SK-N-SH (cell line): ENCODE data around the gene ECEL1. TPM values are rescaled to one million over a fixed set of nuclear protein-coding genes. Genes with fewer than 3 reads are reported as not detected.

Experiments used
- CTCF ChIA-PET: fragments of 300-600, 350-600 bp; formaldehyde crosslinking; extraction: SDS; loops from one replicate; lab custom pipeline; 2021; lab: Yijun Ruan, JAX
- POLR2A ChIA-PET: fragments of 350-600 bp; sonication (Branson Sonifier 250); formaldehyde crosslinking; extraction: SDS; loops from one replicate; lab custom pipeline; 2020; ENCODE audit warnings: antibody characterized with exemption, inconsistent platforms; lab: Yijun Ruan, JAX
- DNase-seq: peaks from one replicate; pipeline ENCODE4 v3.0.0; 2012
- H2AFZ ChIP-seq: fragments of 200-600 bp; sonication (generic); 2 replicates; pipeline ENCODE4 v1.8.1; 2016; ENCODE audit warnings: antibody characterized with exemption, mild to moderate bottlenecking, low read depth
- H3F3A ChIP-seq: fragments of 200-600 bp; sonication (generic); replicated peaks from 2 replicates; pipeline ENCODE3; 2016; ENCODE audit warnings: antibody characterized with exemption, mild to moderate bottlenecking; ENCODE audit not compliant: insufficient read depth
- H3K27ac ChIP-seq, 2 experiments: fragments of 200-500 bp in 1 of 2; fragments of 200-600 bp in 1 of 2; sonication (Bioruptor generic) in 1 of 2; sonication (generic), shearing (Covaris generic) in 1 of 2; 2 replicates each; pipeline versions ENCODE4 v1.5.1 to v1.6.1; 2014 to 2016; ENCODE audit warnings: low read depth in 2 of 2, inconsistent platforms in 1 of 2, low read length in 1 of 2, mild to moderate bottlenecking in 1 of 2, mixed read lengths in 1 of 2
- H3K27me3 ChIP-seq: fragments of 200-600 bp; sonication (generic), shearing (Covaris generic); 2 replicates; pipeline ENCODE4 v1.6.1; 2016; ENCODE audit warnings: mixed run types; ENCODE audit not compliant: insufficient read depth
- H3K36me3 ChIP-seq, 2 experiments: fragments of 200-500 bp in 1 of 2; fragments of 200-600 bp in 1 of 2; sonication (Bioruptor generic) in 1 of 2; sonication (generic) in 1 of 2; replicated peaks in 1 of 2; 2 replicates each; pipeline versions ENCODE3 to v1.5.1; 2014 to 2016; ENCODE audit warnings: low read length in 1 of 2, mild to moderate bottlenecking in 1 of 2; ENCODE audit not compliant: insufficient read depth in 2 of 2, control insufficient read depth in 1 of 2
- H3K4me1 ChIP-seq, 2 experiments: fragments of 200-500 bp in 1 of 2; fragments of 200-600 bp in 1 of 2; sonication (Bioruptor generic) in 1 of 2; sonication (generic), shearing (Covaris generic) in 1 of 2; 2 replicates each; pipeline versions ENCODE4 v1.5.1 to v1.6.1; 2014 to 2016; ENCODE audit warnings: low read depth in 1 of 2, low read length in 1 of 2, mixed run types in 1 of 2; ENCODE audit not compliant: insufficient read depth in 2 of 2, control insufficient read depth in 1 of 2
- H3K4me2 ChIP-seq: fragments of 200-600 bp; sonication (generic), shearing (Covaris generic); 2 replicates; pipeline ENCODE4 v1.6.1; 2017; ENCODE audit warnings: mixed run types
- H3K4me3 ChIP-seq, 2 experiments: fragments of 200-500 bp in 1 of 2; fragments of 200-600 bp in 1 of 2; sonication (Bioruptor generic) in 1 of 2; sonication (generic), shearing (Covaris generic) in 1 of 2; 2 replicates each; pipeline versions ENCODE4 v1.5.1 to v1.8.1; 2014 to 2016; ENCODE audit warnings: low read depth in 2 of 2, inconsistent platforms in 1 of 2, low read length in 1 of 2, mild to moderate bottlenecking in 1 of 2, mixed read lengths in 1 of 2, moderate library complexity in 1 of 2
- H3K79me2 ChIP-seq: fragments of 200-600 bp; sonication (generic); 2 replicates; pipeline ENCODE4 v1.8.1; 2017; ENCODE audit warnings: mild to moderate bottlenecking; ENCODE audit not compliant: insufficient read depth
- H3K9ac ChIP-seq: fragments of 200-600 bp; sonication (generic); 2 replicates; pipeline ENCODE4 v1.6.1; 2017; ENCODE audit warnings: mixed run types
- H3K9me2 ChIP-seq: fragments of 200-600 bp; sonication (generic); 2 replicates; pipeline ENCODE4 v1.6.1; 2017; ENCODE audit warnings: mixed run types
- H3K9me3 ChIP-seq: fragments of 200-600 bp; sonication (generic); 2 replicates; pipeline ENCODE4 v1.6.1; 2017; ENCODE audit warnings: mixed run types, mild to moderate bottlenecking, moderate library complexity
- H4K20me1 ChIP-seq: fragments of 200-600 bp; sonication (generic); 2 replicates; pipeline ENCODE4 v1.6.1; 2017; ENCODE audit warnings: mild to moderate bottlenecking, mixed run types; ENCODE audit not compliant: insufficient read depth
- CHD2 ChIP-seq: fragments of 150-350 bp; IDR thresholded peaks from 2 replicates; pipeline ENCODE4 v1.6.1; 2018; ENCODE audit warnings: low read length; ENCODE audit not compliant: partially characterized antibody
- EZH2phosphoT487 ChIP-seq: fragments of 200-600 bp; sonication (generic); IDR thresholded peaks from 2 replicates; pipeline ENCODE4 v1.6.1; 2017; ENCODE audit warnings: low read depth, mixed run types, mild to moderate bottlenecking, antibody characterized with exemption, moderate library complexity, borderline replicate concordance
- GATA2 ChIP-seq: sonication (generic); formaldehyde crosslinking; IDR thresholded peaks from 2 replicates; pipeline ENCODE4 v1.5.0; 2020; ENCODE audit warnings: mild to moderate bottlenecking, missing genetic modification reagents
- POLR2AphosphoS5 ChIP-seq: IDR thresholded peaks from 2 replicates; pipeline ENCODE4 v1.6.1; 2012; ENCODE audit warnings: low read depth, low read length
- RFX5 ChIP-seq: IDR thresholded peaks from 2 replicates; pipeline ENCODE4 v1.6.1; 2012; ENCODE audit warnings: mild to moderate bottlenecking, improper control_type of control experiment, low read length
- YY1 ChIP-seq: IDR thresholded peaks from 2 replicates; pipeline ENCODE4 v1.4.0; 2012; ENCODE audit warnings: low read depth, mild to moderate bottlenecking
- WGBS: methylation state at CpG from one replicate; pipeline ENCODE4 v1.1.6; 2017; ENCODE audit warnings: low lambda C conversion rate; 5-methylcytosine and 5-hydroxymethylcytosine counted together
- polyA plus RNA-seq, 3 experiments: library from polyadenylated mRNA; depleted of rRNA; stranded (reverse); fragments of >200 nt; gene quantifications; 2 replicates each; pipeline ENCODE4 v1.2.3, GENCODE V29; 2012
- TF ChIP-seq, protein P1 (sequence below): IDR thresholded peaks from 2 replicates; pipeline ENCODE4 v1.4.0; 2012; ENCODE audit warnings: low read depth, borderline replicate concordance
- TF ChIP-seq, protein P2 (sequence below): IDR thresholded peaks from 2 replicates; pipeline ENCODE4 v1.6.1; 2012; ENCODE audit warnings: mild to moderate bottlenecking, low read depth, low read length, moderate library complexity

The ECEL1 gene
- polyA plus RNA-seq, 1 of the 3 experiments (the other 2 are of a cell fraction) = not detected

- TF ChIP-seq GATA2 = no peak
Measured at GRCh38 chr2:232493701-232494474, 6.3 kb upstream of the ECEL1 start (continued).

DNA sequence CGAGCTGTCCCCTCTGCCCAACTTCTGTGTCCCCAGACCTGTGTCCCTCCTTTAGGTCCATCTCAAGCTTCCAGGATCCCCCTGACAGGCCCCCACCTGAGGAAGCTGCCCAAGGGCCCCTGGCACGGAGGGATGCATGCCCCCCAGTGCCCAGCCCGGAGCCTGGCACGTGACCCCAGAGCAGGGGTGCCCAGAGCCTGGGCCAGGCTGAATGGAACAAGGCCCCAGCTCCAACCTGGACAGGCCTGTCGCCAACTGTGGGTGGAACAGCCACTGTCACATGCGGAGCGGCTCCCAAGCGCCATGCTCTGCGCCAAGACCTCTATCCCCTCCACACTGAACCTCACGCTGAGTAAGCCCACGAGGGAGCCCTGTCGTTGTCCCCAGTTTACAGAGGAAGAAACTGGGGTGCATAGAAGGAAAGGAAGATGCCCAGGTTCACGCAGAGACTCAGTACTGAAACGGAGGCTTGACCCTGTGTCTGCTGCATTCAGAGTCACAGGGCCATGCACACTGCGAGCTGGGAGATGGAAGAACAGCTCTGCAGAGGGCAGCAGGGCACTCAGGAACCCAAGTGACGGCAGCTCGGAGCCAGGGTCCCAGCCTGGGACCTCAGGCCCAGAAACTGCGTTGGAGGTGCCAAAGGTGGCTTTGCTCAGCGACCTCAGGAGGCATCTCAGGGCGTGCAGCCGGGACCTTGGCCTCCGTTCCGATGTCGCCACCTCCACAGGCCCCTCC is 5.5 kb upstream of the ECEL1 start:
- TF ChIP-seq YY1 (no peak), EZH2phosphoT487 (no peak), GATA2 (no peak), CHD2 (no peak), POLR2AphosphoS5 (no peak), RFX5 (no peak)
- TF ChIP-seq, protein P1, sequence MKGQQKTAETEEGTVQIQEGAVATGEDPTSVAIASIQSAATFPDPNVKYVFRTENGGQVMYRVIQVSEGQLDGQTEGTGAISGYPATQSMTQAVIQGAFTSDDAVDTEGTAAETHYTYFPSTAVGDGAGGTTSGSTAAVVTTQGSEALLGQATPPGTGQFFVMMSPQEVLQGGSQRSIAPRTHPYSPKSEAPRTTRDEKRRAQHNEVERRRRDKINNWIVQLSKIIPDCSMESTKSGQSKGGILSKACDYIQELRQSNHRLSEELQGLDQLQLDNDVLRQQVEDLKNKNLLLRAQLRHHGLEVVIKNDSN = no peak
- TF ChIP-seq, protein P2, sequence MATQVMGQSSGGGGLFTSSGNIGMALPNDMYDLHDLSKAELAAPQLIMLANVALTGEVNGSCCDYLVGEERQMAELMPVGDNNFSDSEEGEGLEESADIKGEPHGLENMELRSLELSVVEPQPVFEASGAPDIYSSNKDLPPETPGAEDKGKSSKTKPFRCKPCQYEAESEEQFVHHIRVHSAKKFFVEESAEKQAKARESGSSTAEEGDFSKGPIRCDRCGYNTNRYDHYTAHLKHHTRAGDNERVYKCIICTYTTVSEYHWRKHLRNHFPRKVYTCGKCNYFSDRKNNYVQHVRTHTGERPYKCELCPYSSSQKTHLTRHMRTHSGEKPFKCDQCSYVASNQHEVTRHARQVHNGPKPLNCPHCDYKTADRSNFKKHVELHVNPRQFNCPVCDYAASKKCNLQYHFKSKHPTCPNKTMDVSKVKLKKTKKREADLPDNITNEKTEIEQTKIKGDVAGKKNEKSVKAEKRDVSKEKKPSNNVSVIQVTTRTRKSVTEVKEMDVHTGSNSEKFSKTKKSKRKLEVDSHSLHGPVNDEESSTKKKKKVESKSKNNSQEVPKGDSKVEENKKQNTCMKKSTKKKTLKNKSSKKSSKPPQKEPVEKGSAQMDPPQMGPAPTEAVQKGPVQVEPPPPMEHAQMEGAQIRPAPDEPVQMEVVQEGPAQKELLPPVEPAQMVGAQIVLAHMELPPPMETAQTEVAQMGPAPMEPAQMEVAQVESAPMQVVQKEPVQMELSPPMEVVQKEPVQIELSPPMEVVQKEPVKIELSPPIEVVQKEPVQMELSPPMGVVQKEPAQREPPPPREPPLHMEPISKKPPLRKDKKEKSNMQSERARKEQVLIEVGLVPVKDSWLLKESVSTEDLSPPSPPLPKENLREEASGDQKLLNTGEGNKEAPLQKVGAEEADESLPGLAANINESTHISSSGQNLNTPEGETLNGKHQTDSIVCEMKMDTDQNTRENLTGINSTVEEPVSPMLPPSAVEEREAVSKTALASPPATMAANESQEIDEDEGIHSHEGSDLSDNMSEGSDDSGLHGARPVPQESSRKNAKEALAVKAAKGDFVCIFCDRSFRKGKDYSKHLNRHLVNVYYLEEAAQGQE = no peak
- Histone ChIP-seq H2AFZ (no peak overlapping the region), H3K79me2 (no peaks in the 10 kb centered on the region), H3K4me1 (peaks cover 0 to 15% of the 10 kb centered on the region in 2 experiments; a peak in 1 of 4 replicates), H3K4me3 (no peak overlapping the region), H3K9me2 (no peaks in the 10 kb centered on the region), H3K9me3 (no peaks in the 10 kb centered on the region), H3K9ac (no peak overlapping the region), H3K27me3 (no peaks in the 10 kb centered on the region), H3K4me2 (no peak overlapping the region), H3K27ac (no peak overlapping the region), H3K36me3 (no peaks in the 10 kb centered on the region), H4K20me1 (no peaks in the 10 kb centered on the region), H3F3A (no peaks in the 10 kb centered on the region)
- CTCF ChIA-PET = interaction anchor here (1.9 to 2.9 kb wide), 2 partner anchors 28 to 31 kb away, joined by 6 to 17 read pairs; no protein-coding TSS in a partner anchor
- no peak for DNase-seq
- 60% methylated on average over 13 of the region's 24 CpGs for whole genome bisulfite sequencing
- POLR2A ChIA-PET = no interaction called here
